Right atrium auricular region (tissue), 2 donors: ENCODE results near the gene CDK4. TPM values are rescaled to one million over a fixed set of nuclear protein-coding genes. Genes with fewer than 3 reads are reported as not detected.
A peak's percentile ranks its signal among the peaks of the same experiment; 100 is the strongest.

Experiments
- DNase-seq: peaks from one replicate; pipeline ENCODE4 v3.0.0-alpha.2; 2019; ENCODE audit warnings: low spot score
- H3K27ac ChIP-seq, 2 donors: fragments of 200-600 bp; sonication (generic); 1 replicate in 1 of 2; 2 replicates in 1 of 2; pipeline ENCODE4 v1.5.1; 2016 to 2019
- H3K27me3 ChIP-seq, 2 donors: fragments of 200-600 bp; sonication (generic); one replicate each; pipeline versions ENCODE4 v1.5.1 to v1.6.0; 2017 to 2019
- H3K36me3 ChIP-seq: fragments of 200-600 bp; sonication (generic); one replicate; pipeline ENCODE4 v1.5.1; 2016
- H3K4me1 ChIP-seq, 2 donors: fragments of 200-600 bp; sonication (generic); one replicate each; pipeline versions ENCODE4 v1.5.1 to v1.6.0; 2017 to 2019
- H3K4me3 ChIP-seq, 2 donors: fragments of 200-600 bp; sonication (generic); 1 replicate in 1 of 2; 2 replicates in 1 of 2; pipeline ENCODE4 v1.5.1; 2017 to 2019; ENCODE audit warnings: mild to moderate bottlenecking in 1 of 2, moderate library complexity in 1 of 2
- H3K9me3 ChIP-seq, 2 donors: fragments of 200-600 bp; sonication (generic); one replicate each; pipeline ENCODE4 v1.5.1; 2019
- total RNA-seq, 2 donors: library from RNA; depleted of rRNA; stranded (reverse); fragments of >200 nt; gene quantifications; one replicate each; pipeline ENCODE4 v1.1.0, GENCODE V29; 2016
- TF ChIP-seq, protein P1 (sequence below), 2 donors: fragments of 200-600 bp; sonication (generic); IDR thresholded peaks; one replicate each; pipeline ENCODE4 v1.5.1; 2019; ENCODE audit warnings: antibody characterized with exemption in 2 of 2

Gene CDK4
- total RNA-seq, 2 donors from 2014 or later: 32.1 to 59.7 TPM

DNA sequence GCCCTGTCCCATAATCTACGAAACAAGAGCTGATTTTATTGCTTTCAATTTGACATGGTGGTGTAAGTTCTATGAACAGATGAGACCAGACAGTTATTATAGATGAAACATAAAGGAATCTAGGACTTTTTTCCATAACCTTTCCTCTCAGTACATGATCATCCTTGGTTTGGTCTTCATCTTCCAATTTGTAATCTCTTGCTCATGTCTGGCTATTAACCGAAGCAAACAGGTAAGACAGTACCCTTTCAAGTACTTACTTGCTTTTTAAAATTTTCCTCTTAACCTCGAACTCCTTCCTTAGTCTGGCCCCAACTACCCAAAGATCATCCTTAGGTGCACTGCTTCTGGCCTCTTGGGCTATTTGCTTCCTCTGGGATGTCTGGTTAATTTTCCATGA is 6.1 kb downstream of the CDK4 start:
- H3K27ac ChIP-seq: peak overlapping the region in 1 of 2 donors; percentile 95
- H3K36me3 ChIP-seq: peaks cover 40% of the 10 kb centered on the region
- H3K27me3 ChIP-seq: no peaks in the 10 kb centered on the region
- TF ChIP-seq, protein P1, sequence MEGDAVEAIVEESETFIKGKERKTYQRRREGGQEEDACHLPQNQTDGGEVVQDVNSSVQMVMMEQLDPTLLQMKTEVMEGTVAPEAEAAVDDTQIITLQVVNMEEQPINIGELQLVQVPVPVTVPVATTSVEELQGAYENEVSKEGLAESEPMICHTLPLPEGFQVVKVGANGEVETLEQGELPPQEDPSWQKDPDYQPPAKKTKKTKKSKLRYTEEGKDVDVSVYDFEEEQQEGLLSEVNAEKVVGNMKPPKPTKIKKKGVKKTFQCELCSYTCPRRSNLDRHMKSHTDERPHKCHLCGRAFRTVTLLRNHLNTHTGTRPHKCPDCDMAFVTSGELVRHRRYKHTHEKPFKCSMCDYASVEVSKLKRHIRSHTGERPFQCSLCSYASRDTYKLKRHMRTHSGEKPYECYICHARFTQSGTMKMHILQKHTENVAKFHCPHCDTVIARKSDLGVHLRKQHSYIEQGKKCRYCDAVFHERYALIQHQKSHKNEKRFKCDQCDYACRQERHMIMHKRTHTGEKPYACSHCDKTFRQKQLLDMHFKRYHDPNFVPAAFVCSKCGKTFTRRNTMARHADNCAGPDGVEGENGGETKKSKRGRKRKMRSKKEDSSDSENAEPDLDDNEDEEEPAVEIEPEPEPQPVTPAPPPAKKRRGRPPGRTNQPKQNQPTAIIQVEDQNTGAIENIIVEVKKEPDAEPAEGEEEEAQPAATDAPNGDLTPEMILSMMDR (IDR thresholded peaks at IDR 0.05): no peak
- DNase-seq: no peak
- H3K4me1 ChIP-seq: peaks cover 0 to 23% of the 10 kb centered on the region in 2 donors
- H3K9me3 ChIP-seq: no peaks in the 10 kb centered on the region
- H3K4me3 ChIP-seq: peak overlapping the region in 1 of 2 donors; percentile 90

DNA sequence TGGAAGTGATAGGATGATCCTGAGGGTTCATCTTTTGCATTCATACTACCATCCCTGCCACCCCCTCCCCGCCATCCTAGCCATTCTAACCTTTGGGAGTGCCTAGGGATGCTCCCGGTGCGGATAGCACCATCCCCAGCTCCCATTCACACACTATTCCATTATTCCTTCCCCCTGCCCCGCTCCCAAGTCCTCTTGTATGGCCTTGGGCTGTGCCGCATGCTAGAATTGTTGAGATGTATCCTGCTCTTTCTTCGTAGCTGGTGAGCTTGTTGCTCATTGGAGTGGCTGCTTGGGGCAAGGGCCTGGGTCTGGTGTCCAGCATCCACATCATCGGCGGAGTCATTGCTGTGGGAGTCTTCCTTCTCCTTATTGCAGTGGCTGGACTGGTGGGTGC is 6.6 kb downstream of the CDK4 start:
- H3K27ac ChIP-seq: peak overlapping the region; percentile 95 to 97
- H3K4me1 ChIP-seq: peaks cover 0 to 18% of the 10 kb centered on the region in 2 donors
- peak overlapping the region; percentile 90 to 95 for H3K4me3 ChIP-seq
- TF ChIP-seq, protein P1 (IDR thresholded peaks at IDR 0.05): no peak
- no peaks in the 10 kb centered on the region for H3K9me3 ChIP-seq
- no peaks in the 10 kb centered on the region for H3K27me3 ChIP-seq
- peaks cover 40% of the 10 kb centered on the region for H3K36me3 ChIP-seq
- no peak for DNase-seq

DNA sequence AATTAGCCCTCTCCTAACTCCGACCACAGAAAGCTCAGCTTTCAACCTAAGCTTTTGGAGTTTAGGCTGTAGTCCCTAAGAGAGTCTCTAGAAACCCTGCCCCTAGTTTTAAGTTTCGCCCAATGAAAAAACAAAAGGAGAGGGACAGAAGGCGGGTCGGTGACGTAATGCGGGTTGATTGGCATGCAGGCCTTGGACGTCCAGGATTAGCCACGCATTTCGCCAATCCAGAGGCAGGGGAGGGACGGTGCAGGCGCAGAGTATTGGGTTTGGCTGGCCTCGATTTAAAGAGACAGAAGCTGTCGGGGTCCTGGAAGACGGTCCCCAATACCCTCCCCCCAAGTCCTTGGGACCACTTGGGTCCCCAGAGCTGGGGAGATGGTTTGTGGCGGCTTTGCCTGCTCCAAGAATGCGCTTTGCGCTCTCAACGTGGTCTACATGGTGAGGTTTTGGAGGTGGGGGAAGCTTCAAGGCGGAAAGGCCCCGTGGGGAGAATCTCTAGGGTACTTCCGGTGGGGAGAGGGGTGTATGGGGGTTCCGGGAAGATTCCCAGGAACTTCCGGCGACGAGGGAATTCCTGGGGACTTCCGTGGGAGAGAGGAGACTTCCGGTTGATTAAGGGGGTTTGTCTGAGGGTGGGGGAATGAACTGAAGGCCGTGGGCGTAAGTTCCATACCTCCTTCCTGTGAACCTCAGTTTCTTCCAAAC is 7.2 kb downstream of the CDK4 start, which contains the start of gene TSPAN31:
Gene TSPAN31 (plus strand): TSS at position 263 of the 708 bp plus-strand sequence. CDS start 116 bp downstream, at position 379.
- Histone ChIP-seq H3K9me3 (no peaks in the 10 kb centered on the region), H3K4me1 (peaks cover 0 to 18% of the 10 kb centered on the region in 2 donors), H3K4me3 (peak within 1 kb of the TSS; percentile 90 to 95), H3K36me3 (peaks cover 36% of the 10 kb centered on the region), H3K27ac (peak within 1 kb of the TSS; percentile 95 to 97), H3K27me3 (no peaks in the 10 kb centered on the region)
- peak; percentile 99 for DNase-seq
- TF ChIP-seq, protein P1 (IDR thresholded peaks at IDR 0.05): no peak

DNA sequence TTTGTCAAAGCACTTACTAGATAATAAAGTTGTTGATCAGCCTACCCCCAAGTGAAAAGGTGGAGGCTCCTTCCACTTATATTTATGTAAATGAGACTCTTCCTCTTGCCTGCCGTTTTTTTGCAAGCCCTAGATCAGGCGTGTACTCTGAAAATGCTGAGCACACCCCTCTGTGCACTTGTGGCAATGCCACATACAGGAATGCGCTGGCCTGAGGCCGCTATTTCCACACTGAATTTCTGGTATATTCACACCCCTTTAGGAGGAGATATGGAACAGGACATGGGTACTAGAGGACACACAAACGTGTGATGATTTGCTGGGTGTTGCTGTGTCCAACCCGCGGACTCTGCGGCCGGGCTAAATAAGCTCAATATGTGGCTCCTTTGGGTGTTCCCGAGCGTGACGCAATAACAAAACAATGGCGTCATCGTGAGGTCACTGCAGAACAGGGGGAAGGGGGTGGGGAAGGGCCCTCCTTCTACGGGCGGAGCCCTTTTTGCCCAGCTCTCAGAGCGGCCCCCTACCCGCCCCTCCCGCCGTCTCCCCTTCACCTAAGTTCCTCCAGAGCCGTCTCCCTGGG is 7.8 kb downstream of the CDK4 start:
- H3K36me3 ChIP-seq: peaks cover 30% of the 10 kb centered on the region
- peak; percentile 89 for DNase-seq
- no peaks in the 10 kb centered on the region for H3K27me3 ChIP-seq
- peaks cover 0 to 18% of the 10 kb centered on the region in 2 donors for H3K4me1 ChIP-seq
- H3K27ac ChIP-seq: peak overlapping the region; percentile 95 to 97
- H3K4me3 ChIP-seq: peak overlapping the region; percentile 90 to 95
- TF ChIP-seq, protein P1 (IDR thresholded peaks at IDR 0.05): no peak
- H3K9me3 ChIP-seq: no peaks in the 10 kb centered on the region

DNA sequence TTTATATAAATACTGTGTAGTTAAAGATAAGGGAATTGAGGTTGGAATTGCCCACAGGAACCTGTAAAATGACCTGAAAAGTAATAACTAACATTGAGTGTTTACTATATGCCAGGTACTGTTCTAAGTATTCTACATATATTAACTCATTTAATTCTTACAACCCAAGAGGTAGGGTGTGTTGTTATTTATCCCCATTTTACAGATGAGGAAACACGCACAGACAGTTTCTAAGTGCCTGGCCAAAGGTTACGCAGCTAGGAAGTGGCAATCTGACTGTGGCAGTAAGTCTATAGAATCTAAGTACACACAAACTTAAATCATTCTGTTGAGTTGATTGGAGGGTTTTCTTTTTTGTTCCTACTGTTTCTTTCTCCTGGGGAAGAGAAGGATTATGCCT is 8.3 kb downstream of the CDK4 start:
- Histone ChIP-seq H3K9me3 (no peaks in the 10 kb centered on the region), H3K27me3 (peaks cover 2 to 3% of the 10 kb centered on the region in 2 donors), H3K4me1 (peaks cover 0 to 22% of the 10 kb centered on the region in 2 donors), H3K27ac (peak overlapping the region in 1 of 2 donors; percentile 95), H3K4me3 (no peak overlapping the region), H3K36me3 (peaks cover 24% of the 10 kb centered on the region)
- no peak for DNase-seq
- TF ChIP-seq, protein P1 (IDR thresholded peaks at IDR 0.05): no peak
